Nephron progenitor cell (in vitro differentiated cells): ENCODE data around the gene FOXO3B.
"Not testable (repeated sequence)": the region's sequence is repeated elsewhere in the genome, so short reads cannot be mapped to it uniquely, and the experiment has no call there.

Experiments used
- DNase-seq: peaks from one replicate; pipeline ENCODE4 v3.0.0; 2021
- H3K27ac Mint-ChIP-seq: 2 replicates; pipeline ENCODE4 v1.8.0; 2021; ENCODE audit warnings: mild to moderate bottlenecking, moderate library complexity, mixed read lengths
- H3K27me3 Mint-ChIP-seq: 2 replicates; pipeline ENCODE4 v1.8.0; 2021; ENCODE audit warnings: mild to moderate bottlenecking, low read depth, mixed read lengths; ENCODE audit not compliant: poor library complexity
- H3K36me3 Mint-ChIP-seq: 2 replicates; pipeline ENCODE4 v1.8.0; 2021; ENCODE audit warnings: low read depth, mixed read lengths
- H3K4me1 Mint-ChIP-seq: 2 replicates; pipeline ENCODE4 v1.8.0; 2021; ENCODE audit warnings: mixed read lengths
- H3K4me3 Mint-ChIP-seq: 2 replicates; pipeline ENCODE4 v1.8.0; 2021; ENCODE audit warnings: mild to moderate bottlenecking, moderate library complexity, mixed read lengths
- H3K9me3 Mint-ChIP-seq: 2 replicates; pipeline ENCODE4 v1.8.0; 2021; ENCODE audit warnings: mild to moderate bottlenecking, moderate library complexity, mixed read lengths
- TF ChIP-seq, protein P1 (sequence below): fragments of 200-600 bp; sonication (generic); IDR thresholded peaks from 2 replicates; pipeline ENCODE4 v1.5.0; 2021; ENCODE audit warnings: antibody characterized with exemption

FOXO3B gene

DNA sequence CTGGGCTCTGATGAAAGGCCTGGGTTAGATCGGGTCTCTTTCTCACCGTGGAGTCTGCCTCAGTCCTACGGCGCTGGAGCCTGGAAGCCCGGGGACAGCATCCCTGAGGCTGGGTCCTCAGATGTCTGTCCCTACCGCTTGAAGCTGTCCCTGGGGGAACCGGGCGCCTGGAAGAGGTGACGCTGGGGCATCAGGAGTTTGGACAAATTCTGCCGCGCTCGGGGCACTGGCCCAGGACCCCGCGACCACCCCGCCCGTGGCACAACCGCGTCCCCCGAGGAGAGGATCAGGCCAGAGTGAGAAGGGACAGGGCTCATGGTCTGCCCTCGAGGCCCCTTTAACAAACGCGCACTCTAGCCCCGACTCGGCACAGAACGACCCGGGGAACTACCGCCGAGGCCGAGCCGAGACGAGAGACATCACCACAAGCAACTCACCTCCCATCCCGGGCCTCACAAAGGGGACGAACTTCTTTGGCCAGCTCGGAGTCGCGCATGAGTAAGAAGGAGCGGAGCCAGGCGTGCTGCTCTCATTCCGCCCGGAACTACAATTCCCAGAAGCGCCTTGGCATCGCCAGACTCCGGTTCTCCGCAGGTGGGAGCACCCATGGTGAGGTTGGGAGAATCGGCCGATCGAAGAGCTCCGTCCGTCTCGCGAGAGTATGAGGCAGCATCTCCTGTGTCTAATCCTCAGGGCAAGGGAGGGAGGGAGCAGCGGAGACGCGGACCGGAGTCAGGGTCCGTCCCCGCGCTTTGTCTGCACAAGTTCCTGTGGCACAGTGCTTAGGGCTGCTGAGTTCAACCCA, at the start of gene FOXO3B:
Gene FOXO3B (minus strand): TSS at position 548 of the 805 bp plus-strand sequence. CDS start 663 bp downstream, outside the sequence.
- H3K4me1 Mint-ChIP-seq, H3K27me3 Mint-ChIP-seq: not testable (repeated sequence)
- peak within 1 kb of the TSS; percentile 19 for H3K27ac Mint-ChIP-seq
- peak; percentile 75 for DNase-seq
- H3K4me3 Mint-ChIP-seq: peak within 1 kb of the TSS; percentile 84
- peaks cover 43% of the 10 kb centered on the region for H3K9me3 Mint-ChIP-seq
- peaks cover 42% of the 10 kb centered on the region for H3K36me3 Mint-ChIP-seq

DNA sequence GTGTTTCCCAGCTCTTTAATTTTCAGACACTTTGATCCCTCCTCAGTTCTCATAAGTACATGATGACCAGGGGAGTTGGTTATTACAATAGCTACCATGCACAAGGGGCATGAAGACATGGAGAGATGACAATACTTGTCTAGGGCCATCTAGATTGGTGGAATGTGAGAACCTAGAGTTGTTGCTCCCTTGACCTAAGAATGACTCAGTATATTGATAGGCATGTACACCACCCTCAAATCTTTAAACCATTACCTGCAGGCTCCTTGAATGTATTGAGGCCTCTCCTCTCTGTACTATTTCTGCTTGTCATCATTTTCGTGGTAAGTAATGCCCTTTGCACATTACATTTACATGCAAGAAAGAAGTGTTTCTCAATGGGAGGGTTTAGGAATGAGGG, 41.4 kb upstream of the FOXO3B start:
- not testable (repeated sequence) for H3K27me3 Mint-ChIP-seq, H3K27ac Mint-ChIP-seq, DNase-seq, H3K4me3 Mint-ChIP-seq, H3K9me3 Mint-ChIP-seq, H3K36me3 Mint-ChIP-seq
- peaks cover 18% of the 10 kb centered on the region for H3K4me1 Mint-ChIP-seq

DNA sequence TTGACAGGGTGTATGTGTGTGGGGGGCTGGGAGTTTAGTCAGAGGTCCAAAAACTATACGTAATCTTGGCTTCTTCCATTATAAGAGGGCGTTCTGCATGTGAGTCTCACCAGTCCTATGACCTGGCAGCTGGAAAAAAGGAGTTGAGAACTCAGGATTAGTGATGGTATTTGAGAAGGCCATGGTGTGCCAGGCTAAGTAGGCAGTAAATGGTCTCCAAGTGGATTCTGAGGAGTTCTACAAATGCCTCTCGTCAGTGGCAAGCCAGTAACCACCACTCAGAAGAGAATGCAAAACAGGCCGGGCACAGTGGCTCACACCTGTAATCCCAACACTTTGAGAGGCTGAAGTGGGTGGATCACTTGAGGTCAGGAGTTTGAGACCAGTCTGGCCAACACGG, 40.5 kb upstream of the FOXO3B start:
- H3K36me3 Mint-ChIP-seq, H3K27me3 Mint-ChIP-seq, H3K9me3 Mint-ChIP-seq, DNase-seq, H3K27ac Mint-ChIP-seq, H3K4me3 Mint-ChIP-seq: not testable (repeated sequence)
- peaks cover 18% of the 10 kb centered on the region for H3K4me1 Mint-ChIP-seq

DNA sequence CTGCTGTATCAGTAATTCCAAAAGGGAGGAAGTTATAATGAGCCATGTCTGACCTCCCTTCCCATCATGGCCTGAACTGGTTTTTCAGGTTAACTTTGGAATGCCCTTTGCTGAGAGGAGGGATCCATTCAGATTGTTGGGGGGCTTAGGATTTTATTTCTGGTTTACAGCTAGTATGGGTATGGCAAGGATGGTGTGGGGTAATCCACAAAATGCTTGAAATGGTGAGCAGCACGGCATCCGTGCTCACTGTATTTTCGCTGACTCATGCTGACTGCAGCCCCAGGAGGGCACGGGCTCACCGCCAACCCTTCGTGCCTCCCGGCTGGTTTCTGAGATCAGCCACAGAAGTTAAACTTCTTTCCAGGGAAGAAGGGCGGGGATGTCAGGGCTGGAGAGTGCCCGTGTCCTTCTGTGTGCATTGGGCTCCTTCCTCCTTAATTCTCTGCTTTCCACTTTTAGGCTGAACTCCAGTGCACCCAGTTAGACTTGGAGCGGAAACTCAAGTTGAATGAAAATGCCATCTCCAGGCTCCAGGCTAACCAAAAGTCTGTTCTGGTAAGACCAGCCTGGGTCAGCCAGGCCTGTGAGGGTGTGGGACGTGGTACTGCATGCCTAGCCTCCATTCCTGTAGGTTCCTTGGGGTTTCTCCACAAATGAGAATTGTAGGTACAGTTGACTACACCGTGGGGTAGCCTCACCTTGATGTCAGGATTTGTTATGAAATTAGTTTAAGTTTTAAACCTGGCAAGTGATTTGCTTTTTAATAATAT, 39.8 kb upstream of the FOXO3B start:
- not testable (repeated sequence) for H3K27me3 Mint-ChIP-seq, H3K9me3 Mint-ChIP-seq, DNase-seq, H3K4me3 Mint-ChIP-seq, H3K36me3 Mint-ChIP-seq, H3K27ac Mint-ChIP-seq
- peaks cover 14% of the 10 kb centered on the region for H3K4me1 Mint-ChIP-seq

DNA sequence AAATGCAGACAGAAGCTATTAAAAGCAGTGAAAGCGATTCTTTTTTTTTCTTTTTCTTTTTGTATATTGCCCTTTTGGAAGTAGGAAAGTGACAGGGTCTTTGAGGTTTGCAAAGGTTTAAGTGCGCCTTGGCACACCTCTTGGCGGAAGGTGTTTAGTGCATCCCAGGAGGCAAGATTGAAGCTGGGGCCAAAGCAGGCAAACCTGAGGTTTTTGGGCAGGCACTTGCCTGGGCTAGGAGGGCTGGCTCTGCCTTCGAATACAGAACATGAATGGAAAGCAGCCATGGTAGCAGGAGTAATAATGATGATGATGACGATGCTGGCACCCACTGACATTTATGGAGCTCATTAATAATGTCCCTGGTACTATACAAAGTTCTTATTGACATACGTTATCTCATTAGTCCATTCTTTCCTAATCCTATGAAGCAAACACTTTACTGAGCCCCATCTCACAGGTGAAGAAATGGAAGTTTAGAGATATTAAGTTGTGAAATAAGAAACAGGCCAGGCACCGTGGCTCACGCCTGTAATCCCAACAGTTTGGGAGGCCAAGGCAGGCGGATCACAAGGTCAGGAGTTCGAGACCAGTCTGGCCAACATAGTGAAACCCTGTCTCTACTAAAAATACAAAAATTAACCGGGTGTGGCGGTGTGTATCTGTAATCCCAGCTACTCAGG, 37.5 kb upstream of the FOXO3B start:
- H3K9me3 Mint-ChIP-seq, DNase-seq, H3K36me3 Mint-ChIP-seq, H3K27me3 Mint-ChIP-seq: not testable (repeated sequence)
- Mint-ChIP-seq H3K27ac (peak overlapping the region; percentile 99), H3K4me3 (peak overlapping the region; percentile 61), H3K4me1 (peaks cover 14% of the 10 kb centered on the region)

DNA sequence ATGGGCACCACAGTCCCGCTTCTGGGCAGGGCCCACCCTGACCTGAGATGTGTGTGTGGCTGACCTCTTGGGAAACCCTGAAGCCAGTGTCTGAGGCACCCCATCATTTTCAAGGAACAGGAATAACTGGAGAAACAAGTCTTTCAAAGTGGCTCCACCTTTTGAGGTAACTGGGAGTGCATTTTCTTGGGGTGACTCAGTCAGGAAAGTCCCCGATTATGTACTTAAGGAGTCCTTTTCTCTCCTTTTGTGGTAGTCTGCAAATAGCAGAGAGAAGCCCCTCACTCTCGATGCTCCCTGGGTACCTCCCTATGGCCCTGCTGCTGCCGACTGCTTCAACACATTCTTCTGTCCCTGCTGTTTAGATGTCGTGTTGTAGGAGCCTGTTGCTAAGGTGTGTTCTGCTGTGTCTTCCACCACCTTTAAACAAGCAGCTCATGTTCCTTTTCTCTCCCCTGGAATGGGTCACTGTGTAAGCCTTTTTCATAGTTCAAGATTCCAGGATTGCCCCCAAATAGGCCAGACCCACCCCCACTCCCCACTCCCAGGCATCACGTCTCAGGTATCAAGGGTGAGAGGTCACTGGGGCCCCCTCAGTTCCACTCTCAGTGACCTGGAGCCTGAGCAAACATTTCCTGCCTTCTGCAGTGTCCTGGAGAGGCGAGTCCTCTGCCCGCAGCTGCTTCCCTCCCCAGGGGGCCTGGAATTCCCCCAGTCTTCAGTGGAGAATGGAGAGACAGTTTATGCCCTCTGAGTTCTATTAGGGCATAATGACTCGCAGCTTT, 36.7 kb upstream of the FOXO3B start:
- Mint-ChIP-seq H3K4me3 (peak overlapping the region; percentile 61), H3K27ac (peak overlapping the region; percentile 99), H3K4me1 (peaks cover 14% of the 10 kb centered on the region)
- H3K9me3 Mint-ChIP-seq, H3K36me3 Mint-ChIP-seq, H3K27me3 Mint-ChIP-seq: not testable (repeated sequence)
- peak; percentile 49 for DNase-seq

DNA sequence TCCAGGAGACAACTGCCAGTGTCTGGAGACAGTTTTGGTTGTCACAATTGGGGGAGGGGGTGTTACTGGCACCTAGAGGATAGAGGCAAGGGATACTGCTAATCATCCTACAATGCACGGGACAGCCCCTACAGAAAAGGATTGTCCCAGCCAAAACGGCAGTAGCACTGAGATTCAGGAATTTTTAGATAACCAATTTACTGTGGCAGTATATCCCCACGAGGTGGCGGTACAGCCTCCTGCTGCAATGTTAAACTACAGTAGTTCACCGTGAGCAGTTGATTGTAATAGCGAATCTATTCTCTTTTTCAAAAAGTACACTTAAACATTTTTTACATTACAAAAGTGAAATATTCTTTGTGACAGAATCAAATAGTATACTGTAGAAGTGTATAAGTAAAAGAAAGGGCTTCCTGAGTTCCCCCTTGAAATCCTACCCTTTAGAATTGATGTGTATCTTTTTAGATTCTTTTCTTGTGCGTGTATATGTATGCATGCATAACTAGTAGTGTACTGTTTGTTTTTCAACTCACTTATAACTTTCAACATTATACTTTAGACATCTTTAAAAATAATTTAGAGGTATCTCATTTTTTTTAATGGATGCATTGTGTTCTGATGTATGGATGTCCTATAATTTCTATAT, 30.4 kb upstream of the FOXO3B start:
- not testable (repeated sequence) for H3K4me3 Mint-ChIP-seq, H3K9me3 Mint-ChIP-seq, H3K27me3 Mint-ChIP-seq, H3K27ac Mint-ChIP-seq
- peak; percentile 67 for DNase-seq
- TF ChIP-seq, protein P1, sequence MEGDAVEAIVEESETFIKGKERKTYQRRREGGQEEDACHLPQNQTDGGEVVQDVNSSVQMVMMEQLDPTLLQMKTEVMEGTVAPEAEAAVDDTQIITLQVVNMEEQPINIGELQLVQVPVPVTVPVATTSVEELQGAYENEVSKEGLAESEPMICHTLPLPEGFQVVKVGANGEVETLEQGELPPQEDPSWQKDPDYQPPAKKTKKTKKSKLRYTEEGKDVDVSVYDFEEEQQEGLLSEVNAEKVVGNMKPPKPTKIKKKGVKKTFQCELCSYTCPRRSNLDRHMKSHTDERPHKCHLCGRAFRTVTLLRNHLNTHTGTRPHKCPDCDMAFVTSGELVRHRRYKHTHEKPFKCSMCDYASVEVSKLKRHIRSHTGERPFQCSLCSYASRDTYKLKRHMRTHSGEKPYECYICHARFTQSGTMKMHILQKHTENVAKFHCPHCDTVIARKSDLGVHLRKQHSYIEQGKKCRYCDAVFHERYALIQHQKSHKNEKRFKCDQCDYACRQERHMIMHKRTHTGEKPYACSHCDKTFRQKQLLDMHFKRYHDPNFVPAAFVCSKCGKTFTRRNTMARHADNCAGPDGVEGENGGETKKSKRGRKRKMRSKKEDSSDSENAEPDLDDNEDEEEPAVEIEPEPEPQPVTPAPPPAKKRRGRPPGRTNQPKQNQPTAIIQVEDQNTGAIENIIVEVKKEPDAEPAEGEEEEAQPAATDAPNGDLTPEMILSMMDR: peak; percentile 63
- Mint-ChIP-seq H3K4me1 (peaks cover 11% of the 10 kb centered on the region), H3K36me3 (peaks cover 12% of the 10 kb centered on the region)

DNA sequence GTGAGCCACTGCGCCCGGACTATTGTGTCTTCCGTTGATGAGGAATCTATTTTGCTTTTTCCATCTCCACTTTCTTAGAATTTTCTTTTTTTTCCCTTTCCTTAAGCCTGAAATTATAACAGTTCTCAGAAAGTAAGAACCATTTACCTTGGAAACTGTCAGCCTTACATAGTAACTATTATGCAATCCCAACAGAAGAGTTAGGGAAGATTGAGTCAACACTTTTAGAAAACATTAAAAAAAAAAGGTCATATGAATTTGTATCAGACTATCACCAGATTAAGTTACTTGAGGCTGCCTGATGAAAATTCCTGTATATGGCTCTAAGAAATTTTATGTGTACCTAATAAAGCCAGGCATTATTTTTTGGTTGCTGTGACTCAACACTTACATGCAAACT, 26.1 kb upstream of the FOXO3B start:
- Mint-ChIP-seq H3K9me3 (peaks cover 18% of the 10 kb centered on the region), H3K4me1 (peaks cover 11% of the 10 kb centered on the region), H3K36me3 (peaks cover 40% of the 10 kb centered on the region)
- not testable (repeated sequence) for H3K27ac Mint-ChIP-seq, H3K4me3 Mint-ChIP-seq, H3K27me3 Mint-ChIP-seq, DNase-seq

DNA sequence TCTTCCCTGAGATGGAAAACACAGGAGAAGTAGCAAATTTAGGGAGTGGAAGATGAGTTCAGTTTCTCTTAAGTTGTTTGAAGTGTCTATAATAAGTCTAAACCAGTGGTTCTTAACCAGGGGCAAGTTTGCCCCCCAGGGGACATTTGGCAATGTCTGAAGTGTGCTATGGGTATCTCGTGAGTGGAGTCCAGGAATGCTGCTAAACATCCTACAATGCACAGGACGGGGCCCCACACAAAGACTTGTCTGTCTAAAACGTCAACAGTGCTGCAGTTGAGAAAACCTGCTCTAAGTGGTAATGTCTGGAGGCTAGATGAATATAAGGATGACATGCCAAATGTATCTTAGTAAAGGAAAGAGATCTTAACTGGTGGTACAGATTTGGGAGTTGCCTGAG, 23.8 kb upstream of the FOXO3B start:
- not testable (repeated sequence) for DNase-seq, H3K27ac Mint-ChIP-seq, H3K27me3 Mint-ChIP-seq, H3K4me3 Mint-ChIP-seq, H3K4me1 Mint-ChIP-seq
- peaks cover 18% of the 10 kb centered on the region for H3K9me3 Mint-ChIP-seq
- peaks cover 54% of the 10 kb centered on the region for H3K36me3 Mint-ChIP-seq

DNA sequence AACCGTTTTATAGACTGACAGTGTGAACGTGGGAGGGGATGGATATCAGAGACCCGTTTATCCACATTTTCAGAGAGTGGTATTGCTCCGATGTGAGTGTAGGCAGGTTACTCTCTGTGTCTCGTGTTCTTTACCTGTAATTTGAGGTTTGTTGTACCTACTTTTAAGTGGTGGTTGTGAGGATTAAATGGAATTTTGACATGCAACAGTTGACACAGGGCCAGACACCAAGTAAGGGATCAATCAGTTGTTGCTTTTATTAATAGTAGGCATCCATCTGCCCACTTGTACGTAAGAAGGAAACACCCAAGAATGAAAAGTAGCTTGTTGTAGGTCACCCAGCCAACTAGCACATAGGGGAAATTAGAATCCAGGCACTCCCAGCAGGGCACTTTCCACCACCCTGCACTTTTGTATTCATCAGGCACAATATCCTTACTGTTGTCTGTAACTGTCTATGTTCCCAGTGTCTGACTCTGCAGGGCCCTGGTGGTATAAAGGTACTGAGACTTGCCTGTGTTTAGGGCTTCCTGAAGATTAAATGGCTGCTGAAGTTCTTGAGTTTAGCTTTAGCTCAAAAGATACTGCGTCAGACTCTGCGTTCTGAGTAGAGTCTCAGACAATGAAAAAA, 16.5 kb upstream of the FOXO3B start:
- Mint-ChIP-seq H3K4me3 (peak overlapping the region; percentile 91), H3K36me3 (peaks cover 20% of the 10 kb centered on the region), H3K9me3 (peaks cover 12% of the 10 kb centered on the region), H3K4me1 (peaks cover 23% of the 10 kb centered on the region)
- H3K27me3 Mint-ChIP-seq, H3K27ac Mint-ChIP-seq, DNase-seq: not testable (repeated sequence)

DNA sequence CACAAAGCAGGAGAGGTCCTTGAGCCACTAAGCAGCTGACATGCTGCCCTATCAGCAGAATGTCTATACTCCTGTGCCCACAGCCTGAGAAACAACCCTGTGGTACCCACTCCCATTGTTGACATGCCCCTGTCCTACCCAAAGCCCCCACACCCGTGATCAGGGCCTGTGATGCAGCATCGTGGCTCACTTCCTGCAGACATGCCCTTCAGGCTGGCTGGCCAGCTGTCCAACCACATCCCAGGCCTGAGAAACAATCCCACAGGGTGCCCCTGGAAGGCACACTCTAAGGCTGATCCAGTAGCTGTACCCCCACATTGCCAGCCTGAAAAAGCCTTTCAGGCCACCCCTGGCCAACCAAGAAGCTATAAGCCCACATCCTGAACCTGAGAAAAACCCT, 13.0 kb upstream of the FOXO3B start:
- Mint-ChIP-seq H3K9me3 (peaks cover 15% of the 10 kb centered on the region), H3K4me1 (peaks cover 23% of the 10 kb centered on the region)
- not testable (repeated sequence) for H3K27me3 Mint-ChIP-seq, H3K36me3 Mint-ChIP-seq, H3K27ac Mint-ChIP-seq, H3K4me3 Mint-ChIP-seq, DNase-seq

DNA sequence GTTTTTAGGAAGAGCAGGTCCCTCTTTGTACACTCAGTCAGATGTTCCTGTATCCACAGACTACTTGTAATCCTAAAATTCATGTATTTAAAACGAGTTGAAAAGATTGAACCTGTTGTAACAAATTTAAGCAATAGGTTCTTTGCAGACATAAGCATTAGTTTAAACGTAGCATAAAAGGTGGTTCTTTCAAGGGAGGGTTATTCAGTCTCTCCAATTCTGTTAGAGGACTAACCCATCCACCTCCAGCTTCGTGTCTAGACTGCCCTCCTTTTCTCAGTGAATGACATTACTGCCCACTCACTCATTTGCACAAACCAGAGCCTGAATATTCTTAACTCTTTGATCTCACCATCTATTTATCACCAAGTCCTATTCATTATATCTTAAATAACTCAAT, 554 bp upstream of the FOXO3B start:
- not testable (repeated sequence) for DNase-seq, H3K27me3 Mint-ChIP-seq, H3K4me1 Mint-ChIP-seq, H3K27ac Mint-ChIP-seq
- H3K36me3 Mint-ChIP-seq: peaks cover 35% of the 10 kb centered on the region
- H3K9me3 Mint-ChIP-seq: peaks cover 40% of the 10 kb centered on the region
- H3K4me3 Mint-ChIP-seq: peak overlapping the region; percentile 84
